HG02938 (cell line): Measurements from ENCODE around the gene SCAMP4.

Experiments
- ATAC-seq: cut with Tn5 transposase; IDR thresholded peaks from one replicate; pipeline ENCODE4 v1.9.1; 2021; ENCODE audit warnings: mild to moderate bottlenecking, moderate library complexity; ENCODE audit not compliant: unreplicated experiment

The SCAMP4 gene

GRCh38 chr19:1935484-1936208, 30.4 kb downstream of the SCAMP4 start:
- no peak for ATAC-seq

- ATAC-seq: no peak
These were observed 31.2 kb downstream of the SCAMP4 start for GRCh38 chr19:1936430-1936829.

DNA sequence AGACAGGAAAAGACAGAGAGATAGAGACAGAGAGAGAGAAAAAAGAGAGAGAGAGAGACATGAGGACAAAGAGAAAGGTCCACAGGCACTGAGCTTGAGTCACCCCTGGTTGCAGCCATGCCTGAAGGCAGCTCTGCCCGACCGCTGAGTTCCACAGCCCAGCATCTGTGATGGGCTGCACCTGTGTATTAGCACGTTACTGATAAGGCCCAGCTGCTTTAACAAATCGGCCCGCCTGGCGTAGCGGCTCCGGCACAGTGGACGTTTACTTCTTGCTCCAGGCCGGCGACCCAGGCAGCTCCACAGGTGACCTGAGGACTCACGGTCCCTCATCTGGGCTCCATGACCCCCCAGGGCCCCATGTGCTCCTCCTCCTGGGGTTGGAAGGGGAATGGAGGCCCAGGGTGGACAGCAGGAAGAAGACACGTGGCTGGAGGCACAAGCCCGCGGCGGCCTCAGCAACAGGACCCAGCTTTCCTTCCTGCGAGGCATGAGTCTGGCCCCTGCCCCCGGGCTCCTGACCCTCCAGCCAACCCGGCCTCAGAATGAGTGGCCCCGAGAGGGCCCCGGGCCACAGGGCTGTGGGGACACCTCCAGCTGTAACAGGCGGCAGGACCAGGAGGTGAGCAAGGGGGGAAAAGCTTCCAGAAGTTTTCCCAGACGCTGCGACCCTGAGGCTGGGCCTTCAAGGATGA, 31.9 kb downstream of the SCAMP4 start:
- ATAC-seq: no peak

DNA sequence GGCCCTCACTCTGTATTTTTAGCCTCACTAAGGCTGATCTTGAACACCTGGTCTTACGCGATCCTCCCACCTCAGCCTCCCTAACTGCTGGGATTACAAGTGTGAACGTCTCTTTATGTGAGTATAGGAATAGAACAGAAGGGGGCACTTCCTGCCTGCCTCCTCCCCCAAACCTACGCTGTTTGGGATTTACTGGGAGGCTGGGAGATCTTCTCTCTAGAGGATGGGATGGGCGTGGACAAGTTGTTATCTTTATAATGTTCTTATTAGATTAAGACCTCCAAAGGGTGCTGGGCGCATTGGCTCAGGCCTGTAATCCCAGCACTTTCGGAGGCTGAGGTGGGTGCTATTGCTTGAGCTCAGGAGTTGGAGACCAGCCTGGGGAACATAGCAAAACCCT, 32.9 kb downstream of the SCAMP4 start:
- ATAC-seq: no peak

DNA sequence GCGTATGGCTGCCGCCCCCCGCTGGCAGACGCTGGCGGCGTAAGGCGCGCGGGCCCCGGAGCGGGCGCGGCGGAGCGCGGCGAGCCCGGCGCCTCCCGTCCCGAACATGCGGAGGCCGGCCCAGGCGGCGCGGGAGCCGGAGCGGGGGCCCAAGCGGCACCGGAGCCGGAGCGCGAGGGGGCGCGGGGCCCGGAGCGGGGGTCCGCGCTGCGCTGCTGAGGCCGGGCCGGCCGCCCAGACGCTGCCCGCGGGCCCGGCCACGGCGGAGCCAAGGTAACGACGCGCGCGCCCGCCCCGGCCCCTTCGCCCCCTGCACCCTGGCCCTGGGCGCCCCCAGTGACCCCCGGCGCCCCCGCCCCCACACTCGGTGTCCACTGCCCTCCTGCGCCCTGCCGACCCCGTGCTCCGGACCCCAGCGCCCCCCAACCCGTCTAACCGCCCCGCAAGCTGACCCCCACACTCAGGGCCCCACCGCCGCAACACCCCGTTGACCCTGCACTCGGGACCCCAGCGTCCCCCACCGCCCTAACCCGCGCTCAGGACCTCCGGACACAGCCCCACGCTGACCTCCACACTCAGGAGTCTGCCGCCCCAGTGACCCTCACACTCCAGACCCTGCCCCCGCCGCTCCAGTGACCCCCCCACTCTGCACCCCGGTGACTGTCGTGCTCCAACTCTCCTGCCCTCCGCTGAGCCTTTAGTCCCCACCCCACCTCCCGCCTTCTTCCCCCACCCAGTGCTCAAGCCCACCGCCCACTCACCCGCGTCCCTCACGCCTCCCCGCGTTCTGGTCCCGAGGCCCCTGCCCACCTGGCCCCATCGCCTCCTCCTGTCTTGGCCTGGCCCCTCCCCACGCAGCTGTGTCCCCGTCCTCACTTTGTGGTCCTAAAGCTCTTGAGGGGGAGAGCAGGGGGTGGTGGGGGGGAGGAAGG, 36.2 kb downstream of the SCAMP4 start, which contains the start of gene CSNK1G2:
TSS of gene CSNK1G2 (plus strand) at position 27 of the 932 bp plus-strand sequence. CDS start 28,601 bp downstream, outside the sequence.
- no peak for ATAC-seq

- ATAC-seq: no peak
These were observed 37.1 kb downstream of the SCAMP4 start for GRCh38 chr19:1942078-1942933.

GRCh38 chr19:1942934-1943555, 37.8 kb downstream of the SCAMP4 start:
- ATAC-seq: no peak

DNA sequence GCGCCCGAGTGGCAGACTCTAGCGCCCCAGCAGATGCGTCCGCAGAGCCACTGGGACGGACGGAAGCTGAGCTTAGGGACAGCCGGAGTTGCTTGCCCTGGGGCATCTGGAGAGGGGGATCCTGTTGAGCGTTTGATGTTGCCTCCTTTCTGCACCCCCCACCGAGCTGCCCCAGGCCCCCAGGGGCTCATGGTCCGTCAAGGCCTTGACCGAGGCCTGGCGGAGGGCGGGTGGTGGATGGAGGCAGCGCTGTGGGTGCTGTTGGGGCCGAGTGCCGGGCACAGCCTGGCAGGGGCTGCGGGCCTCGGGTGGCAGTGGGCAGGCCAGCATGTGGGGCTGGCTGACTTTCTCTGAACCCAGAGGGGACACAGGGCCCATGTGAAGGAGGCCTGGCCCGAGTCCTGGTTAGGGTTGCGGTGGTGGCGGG, 38.5 kb downstream of the SCAMP4 start:
- ATAC-seq: no peak

GRCh38 chr19:1944088-1944915, 39.1 kb downstream of the SCAMP4 start:
- no peak for ATAC-seq

- ATAC-seq: no peak
These were observed 39.8 kb downstream of the SCAMP4 start for GRCh38 chr19:1944916-1945561.

DNA sequence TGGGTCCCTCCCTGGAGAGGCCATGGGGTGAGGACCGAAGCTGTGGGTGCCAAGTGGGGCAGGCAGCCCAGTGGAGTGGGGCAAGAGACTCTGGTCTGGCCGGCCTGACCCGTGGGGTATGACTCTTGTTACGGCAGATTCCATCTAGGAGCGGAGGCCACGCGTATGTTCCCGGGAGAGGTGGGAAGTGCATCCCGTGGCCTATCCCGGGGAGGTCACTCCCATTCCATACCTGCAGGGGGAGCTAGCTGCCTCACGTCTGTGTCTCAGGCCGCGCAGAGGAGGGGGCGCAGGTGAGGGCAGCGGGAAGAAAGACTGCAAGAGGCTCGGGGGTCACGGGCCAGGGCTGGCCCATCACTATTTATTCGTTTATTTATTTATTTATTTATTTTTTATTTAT, 40.7 kb downstream of the SCAMP4 start:
- no peak for ATAC-seq

GRCh38 chr19:1947651-1948209, 42.5 kb downstream of the SCAMP4 start:
- ATAC-seq: no peak

- no peak for ATAC-seq
These were observed 44.3 kb downstream of the SCAMP4 start for GRCh38 chr19:1949304-1950101.

GRCh38 chr19:1950640-1951039, 45.4 kb downstream of the SCAMP4 start:
- no peak for ATAC-seq

DNA sequence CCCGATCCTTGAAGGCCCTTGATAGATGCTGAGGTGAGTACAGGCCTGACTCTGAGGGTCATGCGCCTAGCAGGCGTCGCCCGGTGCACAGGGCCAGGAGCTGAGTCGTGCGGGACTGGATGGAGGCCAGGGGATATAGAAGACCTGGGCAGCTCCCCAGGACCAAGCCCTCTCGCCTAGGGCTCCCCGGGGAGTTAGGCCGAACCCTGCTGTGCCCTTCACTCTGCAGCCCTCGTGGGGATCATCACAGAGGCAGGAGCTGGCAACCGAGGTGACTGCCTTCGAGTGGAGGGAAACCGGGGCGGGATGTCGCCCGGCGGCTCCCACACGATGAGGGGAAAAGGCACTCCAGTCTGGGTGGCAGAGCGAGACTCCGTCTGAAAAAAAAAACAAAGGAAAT, 47.4 kb downstream of the SCAMP4 start:
- ATAC-seq: no peak

DNA sequence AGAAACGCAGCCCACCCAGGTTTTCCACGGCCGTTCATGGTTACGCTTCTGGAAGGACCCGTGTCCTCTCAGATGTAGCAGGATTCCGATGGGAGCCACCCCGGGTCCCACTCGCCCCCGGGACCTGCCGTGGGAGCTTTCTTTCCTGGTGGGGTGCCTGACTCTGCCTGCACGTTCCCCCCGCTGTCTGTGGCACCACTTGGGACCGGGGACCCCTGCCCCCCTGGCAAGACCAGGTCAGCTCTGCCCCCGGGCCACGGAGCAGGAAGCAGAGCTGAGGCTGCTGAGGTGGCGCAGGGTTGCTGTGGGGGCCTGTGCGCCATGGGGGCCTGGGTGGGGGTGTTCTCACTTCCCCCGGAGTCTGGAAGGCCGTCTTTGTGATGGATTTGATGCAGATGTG, 47.8 kb downstream of the SCAMP4 start:
- no peak for ATAC-seq

GRCh38 chr19:1953441-1954094, 48.4 kb downstream of the SCAMP4 start:
- no peak for ATAC-seq
